B cell (primary cell): Measurements from ENCODE around the gene RFXAP. TPM values are rescaled to one million over a fixed set of nuclear protein-coding genes. Genes with fewer than 3 reads are reported as not detected.

Source experiments
- ATAC-seq: fragments of 200-7000 bp; cut with Tn5 transposase; one replicate; pipeline ENCODE4 v1.10.0; 2021; ENCODE audit warnings: low read depth, mild to moderate bottlenecking, moderate number of reproducible peaks, moderate library complexity
- CTCF ChIA-PET: fragments of 350-600 bp; sonication (Branson Sonifier 250); formaldehyde crosslinking; loops from one replicate; lab custom pipeline; 2021; ENCODE audit warnings: antibody characterized with exemption, inconsistent platforms; lab: Charles Lee
- POLR2A ChIA-PET: fragments of 350-600 bp; sonication (Branson Sonifier 250); formaldehyde crosslinking; loops from one replicate; lab custom pipeline; 2021; ENCODE audit warnings: antibody characterized with exemption; lab: Charles Lee
- DNase-seq: peaks from one replicate; pipeline ENCODE4 v3.0.0; 2013
- H2AFZ ChIP-seq: 2 replicates; pipeline ENCODE4 v1.6.1; 2012; ENCODE audit warnings: mild to moderate bottlenecking, low read depth, low read length; ENCODE audit not compliant: insufficient read depth, poor library complexity, severe bottlenecking
- H3K27ac ChIP-seq, 2 donors: 1 replicate in 1 of 2; 2 replicates in 1 of 2; pipeline ENCODE4 v1.5.1; 2012 to 2013; ENCODE audit warnings: low read length in 2 of 2, mild to moderate bottlenecking in 2 of 2, moderate library complexity in 1 of 2
- H3K27me3 ChIP-seq, 4 experiments: fragments of 200-600 bp in 1 of 4; sonication (generic) in 1 of 4; replicated peaks in 1 of 4; 1 replicate in 2 of 4; 2 replicates in 2 of 4; pipeline versions ENCODE4 v1.6.1 to v1.7.0; 2013 to 2016; ENCODE audit warnings: low read length in 3 of 4, mild to moderate bottlenecking in 2 of 4, mixed read lengths in 1 of 4, moderate library complexity in 1 of 4; ENCODE audit not compliant: insufficient read depth in 4 of 4, control insufficient read depth in 3 of 4; ENCODE audit errors: control extremely low read depth in 1 of 4
- H3K36me3 ChIP-seq, 2 experiments: replicated peaks in 1 of 2; 1 replicate in 1 of 2; 2 replicates in 1 of 2; pipeline versions ENCODE4 v1.6.1 to v1.7.1; 2013; ENCODE audit warnings: low read length in 1 of 2; ENCODE audit not compliant: insufficient read depth in 2 of 2, control insufficient read depth in 1 of 2; ENCODE audit errors: control extremely low read depth in 1 of 2, extremely low read depth in 1 of 2
- H3K4me1 ChIP-seq, 2 donors: fragments of 200-600 bp in 1 of 2; sonication (generic) in 1 of 2; 1 replicate in 1 of 2; 2 replicates in 1 of 2; pipeline versions ENCODE4 v1.5.1 to v1.6.1; 2013 to 2017; ENCODE audit warnings: low read length in 2 of 2; ENCODE audit not compliant: control insufficient read depth in 2 of 2, insufficient read depth in 2 of 2
- H3K4me2 ChIP-seq: replicated peaks from 2 replicates; pipeline ENCODE3; 2012; ENCODE audit warnings: mild to moderate bottlenecking, low read depth, low read length; ENCODE audit not compliant: poor library complexity, severe bottlenecking
- H3K4me3 ChIP-seq, 5 experiments: fragments of 200-600 bp in 1 of 5; sonication (generic) in 1 of 5; 1 replicate in 3 of 5; 2 replicates in 2 of 5; pipeline versions ENCODE4 v1.5.1 to v1.7.0; 2011 to 2016; ENCODE audit warnings: low read length in 4 of 5, mild to moderate bottlenecking in 4 of 5, low read depth in 2 of 5, control low read depth in 1 of 5, moderate library complexity in 1 of 5; ENCODE audit not compliant: insufficient read depth in 1 of 5; ENCODE audit errors: control extremely low read depth in 1 of 5, extremely low read depth in 1 of 5
- H3K79me2 ChIP-seq: fragments of 200-600 bp; sonication (generic); one replicate; pipeline ENCODE4 v1.6.0; 2016; ENCODE audit warnings: low read length; ENCODE audit not compliant: control insufficient read depth, insufficient read depth
- H3K9ac ChIP-seq: fragments of 200-600 bp; sonication (generic); 2 replicates; pipeline ENCODE4 v1.6.1; 2017; ENCODE audit warnings: mild to moderate bottlenecking, low read length, moderate library complexity
- H3K9me3 ChIP-seq, 3 donors: one replicate each; pipeline versions ENCODE4 v1.6.1 to v1.7.1; 2013; ENCODE audit warnings: low read length in 2 of 3; ENCODE audit not compliant: control insufficient read depth in 2 of 3, insufficient read depth in 1 of 3; ENCODE audit errors: control extremely low read depth in 1 of 3
- H4K20me1 ChIP-seq: 2 replicates; pipeline ENCODE4 v1.6.0; 2012; ENCODE audit warnings: mild to moderate bottlenecking, low read length; ENCODE audit not compliant: insufficient read depth, control insufficient read depth, poor library complexity, severe bottlenecking
- H3K27ac Mint-ChIP-seq: one replicate; pipeline ENCODE4 v1.8.0; 2021; ENCODE audit warnings: mixed read lengths
- H3K27me3 Mint-ChIP-seq: one replicate; pipeline ENCODE4 v1.8.0; 2021; ENCODE audit warnings: mixed read lengths
- H3K4me1 Mint-ChIP-seq: one replicate; pipeline ENCODE4 v1.8.0; 2021; ENCODE audit warnings: mixed read lengths
- H3K4me3 Mint-ChIP-seq: one replicate; pipeline ENCODE4 v1.8.0; 2021; ENCODE audit warnings: mixed read lengths
- H3K9me3 Mint-ChIP-seq: one replicate; pipeline ENCODE4 v1.8.0; 2022; ENCODE audit warnings: mixed read lengths; ENCODE audit not compliant: insufficient read depth
- CTCF ChIP-seq: fragments of 200-600 bp; IDR thresholded peaks from one replicate; pipeline ENCODE4 v1.8.0; 2022; ENCODE audit warnings: antibody characterized with exemption, mild to moderate bottlenecking
- EZH2 ChIP-seq: IDR thresholded peaks from 2 replicates; pipeline ENCODE4 v1.6.1; 2012; ENCODE audit warnings: borderline replicate concordance, low read depth, mild to moderate bottlenecking, moderate library complexity, low read length; ENCODE audit not compliant: insufficient read depth, poor library complexity, severe bottlenecking
- WGBS: methylation state at CpG from one replicate; pipeline ENCODE4 v1.1.5; 2013; ENCODE audit warnings: missing lambda C conversion rate; ENCODE audit not compliant: insufficient coverage; 5-methylcytosine and 5-hydroxymethylcytosine counted together
- intact Hi-C: fragments of 100-400 bp; cut with micrococcal nuclease; formaldehyde crosslinking; loops from one replicate; pipeline ENCODE4 v1.10.0; 2022
- polyA plus RNA-seq: library from polyadenylated mRNA; depleted of rRNA; stranded (reverse); fragments of >200 nt; gene quantifications from 2 replicates; pipeline ENCODE4 v1.2.3, GENCODE V29; 2012
- total RNA-seq, 2 donors: library from RNA; stranded (reverse); fragments of 120-200 nt in 1 of 2; gene quantifications; 1 replicate in 1 of 2; 2 replicates in 1 of 2; pipeline versions ENCODE4 v1.2.3 to v1.2.4, GENCODE V29; 2013 to 2022

RFXAP gene
- total and polyA plus RNA-seq, 2 donors (not counting 1 experiment from before 2014, with no cell fraction given) = 6.6 to 13.5 TPM

GRCh38 chr13:36815062-36815461 is 4.0 kb upstream of the RFXAP start:
- WGBS = 57% methylated on average over 1 of the region's 2 CpGs

More at GRCh38 chr13:36815062-36815461, 4.0 kb upstream of the RFXAP start:
- H3K27me3 Mint-ChIP-seq = peaks cover 40% of the 10 kb centered on the region
- Histone ChIP-seq H3K9ac (no peak overlapping the region), H3K4me2 (no peak overlapping the region), H4K20me1 (no peaks in the 10 kb centered on the region), H3K27ac (no peak overlapping the region), H3K79me2 (peaks cover 8% of the 10 kb centered on the region), H3K36me3 (no peaks in the 10 kb centered on the region), H2AFZ (no peak overlapping the region), H3K4me1 (peaks cover 5 to 10% of the 10 kb centered on the region in 2 donors), H3K4me3 (no peak overlapping the region), H3K9me3 (peaks cover 0 to 3% (median 0%) of the 10 kb centered on the region in 3 donors), H3K27me3 (peaks cover 0 to 11% (median 4%) of the 10 kb centered on the region in 4 experiments)
- CTCF ChIA-PET = interaction anchor here (0.9 to 1.3 kb wide), 5 partner anchors 9 to 166 kb away, joined by 3 to 5 read pairs (median 3); no protein-coding TSS in a partner anchor
- TF ChIP-seq EZH2 (no peak), CTCF (peak; percentile 69)
- ATAC-seq (no peak), DNase-seq (peak; percentile 32)
- H3K4me3 Mint-ChIP-seq = no peak overlapping the region
- H3K9me3 Mint-ChIP-seq = no peaks in the 10 kb centered on the region
- peaks cover 18% of the 10 kb centered on the region for H3K4me1 Mint-ChIP-seq
- intact Hi-C loops = loop anchor here (2.0 to 5.0 kb wide), 2 partner anchors 166 to 1873 kb away; partner anchors contain the start of gene NBEA
- H3K27ac Mint-ChIP-seq = no peak overlapping the region
- POLR2A ChIA-PET = interaction anchor here (0.6 kb wide), 1 partner anchor 185 kb away, joined by 5 read pairs; no protein-coding TSS in a partner anchor
